ENCODE measurements around the gene ZNG1B.
"Not testable (repeated sequence)": the region's sequence is repeated elsewhere in the genome, so short reads cannot be mapped to it uniquely, and the experiment has no call there.

Gene ZNG1B

DNA sequence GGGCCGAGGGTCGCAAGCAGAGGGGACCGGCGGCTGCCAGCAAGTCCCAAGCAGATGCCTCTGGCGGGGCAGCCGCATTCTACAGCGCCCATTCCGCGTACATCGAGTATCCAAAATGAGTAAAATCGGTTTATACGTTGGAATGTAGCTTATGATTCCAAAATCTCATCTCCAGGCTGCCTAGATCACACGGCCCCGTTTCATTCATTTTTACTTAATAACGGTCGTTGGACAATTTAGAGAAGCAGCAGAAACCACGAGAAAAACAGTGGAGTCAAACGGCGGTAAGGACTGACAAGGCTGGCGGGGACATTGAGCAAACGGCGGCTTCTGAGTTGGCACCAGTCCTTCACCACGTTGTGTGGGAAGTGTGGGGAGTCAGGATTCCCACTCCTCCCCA lies 66.6 kb downstream of the ZNG1B start:
- peak; percentile 61 for DNase-seq

DNA sequence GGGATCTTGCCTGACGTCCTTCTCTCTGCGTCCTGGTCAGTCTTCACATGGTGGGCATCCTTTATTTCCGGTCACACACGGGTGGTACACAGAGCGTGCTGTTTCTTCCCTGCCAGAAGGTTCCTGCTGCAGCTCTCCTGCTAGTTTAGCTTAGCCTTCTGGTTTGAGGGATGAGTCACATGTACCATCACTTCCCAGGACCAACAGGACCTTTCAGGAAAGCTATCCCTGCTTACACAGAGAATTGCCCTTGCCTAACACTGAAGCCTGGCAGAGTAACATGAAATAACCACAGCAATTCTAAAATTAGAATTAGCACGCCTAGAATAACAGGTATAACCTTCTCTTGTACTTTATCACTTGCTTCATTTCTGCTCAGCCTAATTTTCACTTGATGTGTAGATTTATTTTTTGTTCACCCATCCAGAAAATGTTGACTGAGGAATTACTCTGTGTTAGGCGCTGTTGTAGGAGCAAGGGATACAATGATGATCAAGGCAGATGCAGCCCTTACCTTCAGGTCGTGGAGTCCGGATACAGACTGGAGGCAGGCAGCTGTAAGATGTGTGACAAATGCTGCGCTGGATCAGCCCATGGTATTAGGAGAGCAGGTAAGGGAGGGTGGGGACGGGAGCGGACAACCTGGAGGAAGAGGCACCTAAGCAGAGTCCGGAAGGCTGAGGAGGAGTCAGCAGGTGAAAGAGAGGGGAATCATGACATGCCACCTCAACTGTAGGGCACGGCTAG lies 70.1 kb downstream of the ZNG1B start:
- not testable (repeated sequence) for DNase-seq

DNA sequence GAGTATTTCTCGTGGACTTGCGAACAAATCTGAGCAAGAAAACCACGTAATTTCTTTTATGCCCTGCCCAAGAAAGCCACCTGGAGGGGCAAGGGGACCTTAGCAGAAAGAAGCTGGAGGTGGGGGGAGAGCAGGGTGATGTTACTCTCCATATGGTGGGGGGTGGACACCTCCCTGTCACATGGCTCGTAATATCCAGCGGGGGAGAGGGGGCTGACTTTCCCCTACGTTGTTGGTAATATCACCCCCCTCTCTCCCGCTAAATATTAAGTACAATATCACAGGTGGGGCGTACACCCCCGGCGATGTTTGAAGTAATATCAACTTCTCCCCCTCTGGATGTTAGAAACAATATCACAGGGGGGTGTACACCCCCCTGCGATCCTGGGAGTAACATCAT lies 70.7 kb downstream of the ZNG1B start:
- not testable (repeated sequence) for DNase-seq

DNA sequence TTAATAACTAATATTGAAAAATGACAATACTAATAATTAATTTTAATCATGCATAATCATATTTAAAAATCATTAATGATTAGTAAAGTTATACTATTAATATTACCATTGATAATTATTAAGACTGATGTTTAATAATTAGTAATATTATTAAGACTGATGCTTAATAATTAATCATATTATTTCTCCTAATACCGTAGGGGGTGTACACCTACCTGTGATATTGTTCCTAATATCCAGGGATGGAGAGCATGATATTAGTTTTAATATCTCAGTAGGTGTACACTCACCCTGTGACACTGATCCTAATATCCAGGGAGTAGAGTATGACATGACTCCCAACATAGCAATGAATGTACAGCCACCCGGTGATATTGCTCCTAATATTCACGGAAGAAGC lies 73.4 kb downstream of the ZNG1B start:
- DNase-seq, result not testable (repeated sequence)

DNA sequence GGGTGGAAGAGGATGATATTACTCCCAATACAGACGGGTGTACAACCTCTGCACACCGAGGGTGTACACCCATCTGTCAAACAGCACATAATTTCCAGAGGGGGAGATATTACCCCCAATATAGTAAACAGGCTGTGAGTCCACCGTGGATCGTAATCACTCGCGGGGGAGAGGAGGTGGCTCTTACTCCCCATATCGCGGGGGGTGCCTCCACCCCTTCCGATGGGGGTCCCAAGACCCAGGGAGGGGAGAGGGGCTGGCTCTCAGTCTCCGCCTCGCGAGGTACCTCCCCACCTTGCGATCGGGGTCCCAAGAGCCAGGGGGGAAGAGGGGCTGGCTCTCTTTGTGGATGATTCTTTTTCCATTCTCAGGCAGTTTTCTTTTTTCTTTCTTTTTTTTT lies 74.4 kb downstream of the ZNG1B start:
- DNase-seq, result not testable (repeated sequence)

DNA sequence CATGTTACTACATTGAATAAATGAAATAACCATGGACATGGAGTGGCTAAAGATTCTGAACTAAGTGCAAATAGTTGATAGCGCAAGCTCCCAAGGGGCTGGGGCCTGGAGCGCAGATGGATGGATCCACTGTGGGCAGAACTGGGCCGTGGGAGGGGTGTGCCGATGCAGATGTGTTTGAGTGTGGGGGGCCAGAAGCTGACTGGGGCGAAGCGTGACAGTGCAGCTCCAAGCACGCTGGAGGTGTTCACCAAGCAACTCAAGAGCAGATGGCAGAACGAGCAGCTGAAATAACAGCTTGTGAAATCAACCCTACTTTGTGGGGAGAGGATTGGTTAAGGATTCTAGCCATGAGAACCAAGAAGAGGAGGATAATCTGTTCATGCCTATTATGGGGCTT lies 78.0 kb downstream of the ZNG1B start:
- DNase-seq, result not testable (repeated sequence)

DNA sequence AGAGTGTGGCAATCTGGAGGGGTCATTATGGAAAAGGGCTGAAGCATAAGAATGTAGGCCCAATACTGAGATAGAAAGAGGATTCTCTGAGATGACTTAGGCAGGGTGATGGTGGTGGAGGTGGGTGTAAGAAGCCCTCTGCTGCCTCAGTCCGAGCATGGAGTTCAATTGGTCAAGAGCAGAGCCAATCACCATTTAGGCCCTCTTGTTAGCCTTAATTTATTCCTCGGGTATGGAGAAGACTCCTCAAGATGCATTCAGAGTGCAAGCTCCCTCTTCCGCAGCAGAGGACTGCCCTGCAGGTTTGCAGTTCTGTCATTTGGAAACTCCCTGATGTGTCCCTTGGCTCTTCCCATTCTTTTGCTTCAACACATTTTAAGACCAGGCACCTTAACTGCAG lies 78.5 kb downstream of the ZNG1B start:
- DNase-seq, result not testable (repeated sequence)

DNA sequence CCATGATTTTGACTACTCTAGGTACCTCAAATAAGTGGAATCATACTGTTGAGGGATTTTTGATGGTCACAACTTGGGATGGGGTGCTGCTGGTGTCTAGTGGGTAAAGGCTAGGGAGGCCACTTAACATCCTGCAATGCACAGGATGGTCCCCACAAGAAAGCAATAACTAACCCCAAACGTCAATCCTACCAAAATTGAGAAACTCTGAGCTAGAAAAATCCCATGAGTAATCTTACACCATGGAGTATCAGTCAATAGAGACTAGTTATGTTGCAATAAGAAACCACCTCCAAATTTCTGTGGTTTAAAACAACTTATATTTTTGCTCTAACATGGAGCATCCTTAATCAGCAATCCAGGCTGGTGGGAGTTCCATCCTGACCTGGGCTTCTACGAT lies 79.5 kb downstream of the ZNG1B start:
- not testable (repeated sequence) for DNase-seq

DNA sequence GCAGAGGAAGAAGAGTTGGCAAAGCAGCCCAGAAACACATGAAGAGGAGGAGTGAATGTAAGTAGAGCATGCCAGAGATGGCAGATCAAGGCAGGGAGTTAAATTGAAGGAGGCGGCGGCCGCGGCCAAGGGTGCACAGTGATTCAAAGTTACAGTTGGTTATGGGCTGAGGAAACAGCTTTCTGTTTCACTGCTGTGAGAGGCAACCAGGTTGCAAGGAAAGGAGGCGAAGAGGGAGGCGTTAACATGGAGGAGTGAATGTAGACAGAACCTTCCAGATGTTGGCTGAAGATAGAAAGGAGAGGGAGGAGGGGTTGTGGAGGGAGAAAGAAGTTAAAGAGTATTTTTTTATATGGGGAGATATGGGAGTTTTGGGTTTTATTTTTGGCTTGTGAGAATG lies 83.3 kb downstream of the ZNG1B start:
- not testable (repeated sequence) for DNase-seq

DNA sequence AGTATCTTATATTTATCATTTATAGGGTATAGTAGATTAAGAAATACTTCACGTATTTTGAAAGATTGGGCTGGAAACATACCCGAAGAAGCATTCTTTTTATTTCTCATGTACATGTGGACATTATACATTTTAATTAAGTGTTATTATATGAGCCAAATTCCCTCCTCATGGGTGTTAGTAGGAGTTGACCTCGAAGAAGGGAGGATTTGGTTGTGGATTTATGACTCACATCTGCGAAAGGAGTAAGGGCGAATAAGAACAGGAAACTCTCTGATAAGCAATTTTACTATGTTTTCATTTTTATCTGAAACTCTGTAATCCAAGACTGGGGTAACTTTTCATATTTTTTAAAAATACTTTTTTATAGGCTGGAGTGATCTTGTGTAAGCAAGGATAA lies 84.0 kb downstream of the ZNG1B start:
- not testable (repeated sequence) for DNase-seq

DNA sequence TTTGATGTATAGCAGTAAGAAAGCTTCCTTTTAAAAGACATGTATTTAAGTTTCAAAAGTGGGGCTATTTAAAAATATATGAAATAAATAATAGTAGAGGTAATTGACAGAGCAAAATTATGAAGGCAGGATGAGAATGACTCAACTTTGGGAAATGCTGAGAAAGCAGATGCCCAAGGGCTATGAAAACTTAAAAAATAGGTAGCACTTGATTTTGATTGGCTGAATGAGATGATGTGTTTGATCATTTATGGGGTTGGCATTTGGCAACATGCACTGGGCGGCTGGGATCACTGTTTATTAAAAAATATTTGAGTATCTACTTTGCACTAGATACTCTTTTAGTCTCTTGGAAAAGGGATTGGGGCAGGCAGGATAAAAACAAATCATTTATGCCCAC lies 87.5 kb downstream of the ZNG1B start:
- DNase-seq, result not testable (repeated sequence)

DNA sequence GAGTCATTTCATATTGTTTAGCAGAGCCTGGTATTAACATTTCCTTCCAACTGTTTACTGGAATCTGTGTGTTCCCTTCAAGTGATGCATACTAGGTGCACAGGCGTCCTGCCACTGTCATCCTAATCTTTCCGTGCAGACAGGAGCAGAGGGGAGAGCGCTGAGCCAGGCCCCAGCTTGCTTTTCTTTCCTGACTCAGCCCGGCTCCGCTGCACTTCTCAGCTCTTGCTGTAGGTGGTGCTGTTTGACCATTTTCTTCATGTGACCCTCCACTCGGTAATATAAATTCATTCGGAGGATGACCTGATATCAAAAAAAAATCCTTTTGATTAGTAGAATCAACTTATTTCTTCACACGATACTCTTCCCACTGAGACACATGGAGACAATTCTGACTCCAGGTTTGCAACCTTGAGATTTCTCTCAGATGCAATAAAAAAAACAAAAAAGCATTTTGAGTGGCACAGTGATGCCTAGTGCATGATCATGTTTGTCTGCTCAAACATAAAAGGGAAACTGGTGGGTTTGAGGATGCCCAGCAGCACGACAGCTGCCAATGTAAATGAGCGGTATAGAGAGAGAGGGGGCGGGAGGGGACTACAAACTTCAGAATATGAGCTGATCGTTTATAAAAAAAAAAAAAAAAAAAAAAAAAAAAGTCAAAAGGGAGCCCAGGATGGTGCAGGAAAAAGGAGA lies 90.0 kb downstream of the ZNG1B start:
- not testable (repeated sequence) for DNase-seq

DNA sequence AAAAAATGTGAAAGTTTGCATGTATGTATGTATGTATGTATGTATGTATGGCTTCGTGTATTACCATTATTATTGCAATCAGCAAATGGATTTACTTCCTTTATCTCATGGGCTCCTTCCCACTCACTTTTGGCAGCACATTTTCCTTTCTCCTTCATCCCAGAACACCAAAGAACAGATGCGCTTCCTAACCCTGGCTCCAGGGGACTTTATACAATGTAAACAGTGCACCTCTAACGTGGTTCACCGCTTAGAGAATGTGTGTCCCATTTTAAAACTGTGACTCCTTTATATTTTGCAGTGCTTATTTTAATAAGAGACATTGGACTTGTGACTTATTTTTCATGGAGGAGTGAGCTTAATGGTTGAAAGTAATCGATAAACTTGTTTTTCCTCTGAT lies 90.6 kb downstream of the ZNG1B start:
- DNase-seq, result not testable (repeated sequence)

DNA sequence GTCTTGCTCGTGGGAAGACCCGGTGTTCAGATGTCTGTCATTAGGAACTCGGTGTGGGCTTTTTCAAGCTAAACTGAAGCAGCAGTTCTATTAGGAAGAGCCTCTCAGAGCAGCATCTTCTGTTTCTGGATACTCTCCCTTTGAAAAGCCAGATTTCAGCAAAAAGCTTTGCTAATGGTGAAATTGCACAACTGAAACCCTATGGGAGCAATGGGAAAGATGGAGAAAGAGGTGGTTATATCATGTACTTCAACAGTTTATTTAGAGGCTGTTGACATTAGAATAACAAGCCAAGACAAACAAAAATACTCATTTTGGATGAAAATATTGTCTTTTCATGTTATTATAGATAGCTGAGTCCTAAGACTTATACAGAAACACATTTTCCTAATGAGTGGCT lies 91.4 kb downstream of the ZNG1B start:
- not testable (repeated sequence) for DNase-seq

DNA sequence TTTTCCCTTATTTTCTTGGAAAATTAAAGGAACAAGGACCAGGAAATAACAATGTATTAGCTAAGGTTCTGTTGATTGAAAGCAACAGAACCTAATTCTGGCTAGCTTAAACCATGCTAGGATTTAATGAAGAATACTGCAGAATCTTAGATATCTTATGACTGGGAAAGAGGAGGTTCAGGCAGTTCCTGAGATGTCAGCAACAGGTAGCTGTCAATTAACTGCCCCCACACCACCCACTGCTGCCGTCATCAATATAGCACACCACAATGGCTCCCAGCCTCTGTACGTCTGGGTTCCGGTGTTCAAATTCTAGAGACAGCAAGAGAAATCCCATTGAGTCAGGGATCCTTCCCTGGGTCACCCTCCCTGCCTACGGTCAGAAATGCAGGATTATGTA lies 95.5 kb downstream of the ZNG1B start:
- not testable (repeated sequence) for DNase-seq

DNA sequence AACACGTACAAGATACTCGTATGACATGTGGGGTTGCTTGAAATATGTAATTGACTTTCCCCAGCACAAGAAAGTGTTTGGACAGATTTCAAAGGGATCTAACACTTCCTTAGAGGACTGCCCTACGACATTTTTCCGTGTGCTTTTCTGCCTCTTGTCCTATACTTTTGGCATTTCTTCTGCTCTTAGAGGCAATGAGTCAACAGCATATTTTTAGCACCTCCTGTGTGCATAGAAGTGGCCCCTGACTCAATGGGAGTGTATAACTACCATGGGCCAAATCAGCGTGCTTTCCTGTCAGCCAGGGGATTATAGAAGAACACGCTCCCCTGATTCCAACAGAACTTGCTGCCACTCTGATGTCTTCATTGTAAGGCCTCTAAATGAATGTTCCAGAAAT lies 99.1 kb downstream of the ZNG1B start:
- DNase-seq, result not testable (repeated sequence)

DNA sequence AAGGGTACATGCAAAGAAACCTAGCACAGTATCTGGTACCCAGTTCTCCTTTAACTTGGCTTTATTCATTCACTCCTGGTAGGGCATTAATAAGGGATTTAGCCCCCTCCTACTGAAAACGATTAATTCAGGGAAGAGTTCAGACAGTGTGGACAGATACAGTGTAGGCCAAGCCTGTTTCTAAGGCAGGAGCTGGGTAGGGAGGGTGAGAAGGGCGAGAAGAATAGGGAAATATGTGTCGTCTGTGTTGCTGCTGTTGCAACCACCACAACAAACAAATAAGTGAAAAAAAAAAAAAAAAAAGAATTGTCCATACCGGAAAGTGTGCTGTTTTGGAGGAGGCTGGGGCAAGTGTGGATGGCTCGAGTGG lies 103.3 kb downstream of the ZNG1B start:
- DNase-seq, result not testable (repeated sequence)

DNA sequence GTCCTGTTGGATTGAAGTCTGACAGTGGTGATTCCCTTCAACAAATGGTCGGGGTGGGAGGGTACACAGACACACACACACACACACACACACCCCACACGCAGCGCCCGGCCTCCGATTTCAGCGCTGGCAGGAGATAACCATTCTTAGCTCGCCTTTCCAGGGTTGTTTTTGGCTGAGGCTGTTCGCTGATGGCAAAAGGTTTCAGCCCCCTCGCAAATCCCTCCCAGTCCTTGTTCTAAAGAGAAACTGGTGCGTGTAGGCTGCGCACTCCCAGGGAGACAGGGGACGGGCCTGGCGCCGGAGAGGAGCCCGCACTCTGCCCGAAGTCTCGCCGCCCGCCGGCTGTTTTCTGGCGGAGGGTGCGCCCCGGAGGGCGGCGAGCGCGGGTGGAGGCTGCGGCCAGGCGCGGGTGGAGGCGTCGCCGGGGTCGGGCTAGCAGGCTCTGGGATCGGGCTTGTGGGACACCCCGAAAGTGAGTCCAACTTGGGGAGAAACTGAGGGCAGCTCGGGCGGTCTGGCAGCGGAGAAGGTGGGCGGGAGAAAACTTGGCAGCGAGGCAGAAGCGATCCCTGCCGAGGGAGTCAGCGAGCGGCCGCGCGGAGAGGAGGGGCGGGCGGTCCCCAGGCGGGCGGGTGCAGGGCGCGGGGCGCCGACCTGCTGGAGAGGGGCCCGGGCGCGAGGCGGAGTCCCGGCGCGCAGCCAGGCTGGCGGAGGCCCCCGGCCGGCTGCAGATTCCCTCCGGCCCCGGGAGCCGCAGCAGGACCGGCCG lies 103.9 kb downstream of the ZNG1B start:
- peak; percentile 73 for DNase-seq

DNA sequence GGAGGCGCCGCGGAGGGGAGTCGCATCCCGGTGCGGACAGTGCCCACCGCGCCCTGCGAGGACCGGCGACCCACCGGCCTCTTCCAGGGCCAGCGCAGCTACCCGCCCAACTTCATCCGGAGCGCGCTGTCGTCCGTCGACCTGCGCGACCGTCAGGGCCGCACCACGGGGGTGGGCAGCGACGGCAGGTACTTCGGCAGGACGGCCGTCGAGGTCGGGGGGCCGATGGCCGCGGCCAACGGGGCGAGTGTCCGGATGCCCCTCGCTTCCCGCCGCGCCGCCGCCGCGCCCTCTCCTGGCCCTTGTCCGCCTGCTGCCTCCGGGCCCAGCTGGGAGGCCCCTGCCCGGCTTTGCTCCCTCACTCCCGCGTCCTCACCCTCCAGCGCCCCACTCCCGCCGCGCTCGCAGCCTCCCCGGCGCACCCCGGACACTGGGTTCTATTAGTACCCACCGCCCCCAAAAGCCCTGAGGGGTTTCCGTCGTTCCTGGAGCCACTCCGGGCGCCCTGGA lies 104.5 kb downstream of the ZNG1B start:
- peak; percentile 48 for DNase-seq

DNA sequence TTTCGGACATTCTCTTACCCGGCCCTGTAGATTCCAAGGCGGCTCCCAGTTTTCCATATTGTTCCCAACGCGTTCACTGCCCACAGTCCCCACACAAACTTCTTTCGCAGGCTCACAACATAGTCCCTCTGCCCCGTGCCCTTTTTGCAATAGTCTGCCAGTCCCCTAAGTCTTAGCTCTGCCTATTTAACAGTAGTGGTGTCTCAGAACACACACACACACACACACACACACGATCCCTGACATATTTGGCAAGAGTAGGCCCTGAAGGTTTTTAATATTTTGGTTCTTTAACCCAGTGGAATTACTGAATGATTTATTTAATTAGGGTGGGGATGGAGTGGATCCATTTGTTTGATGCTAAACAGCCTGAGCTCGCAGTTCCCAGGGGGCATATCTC lies 105.0 kb downstream of the ZNG1B start:
- peak; percentile 2 for DNase-seq
